Tibial nerve (tissue), 4 donors: Measurements from ENCODE around the gene MLPH. TPM values are rescaled to one million over a fixed set of nuclear protein-coding genes. Genes with fewer than 3 reads are reported as not detected.

Experiments
- DNase-seq, 2 donors: peaks; one replicate each; pipeline ENCODE4 v3.0.0-alpha.2; 2019; ENCODE audit warnings: low spot score in 2 of 2
- H3K27ac ChIP-seq, 4 donors: fragments of 200-600 bp; sonication (generic) in 3 of 4; one replicate each; pipeline ENCODE4 v1.5.1; 2017 to 2019; ENCODE audit warnings: mild to moderate bottlenecking in 1 of 4
- H3K27me3 ChIP-seq, 2 donors: fragments of 200-600 bp; sonication (generic) in 1 of 2; one replicate each; pipeline versions ENCODE4 v1.5.1 to v1.6.0; 2017 to 2019
- H3K36me3 ChIP-seq, 3 donors: fragments of 200-600 bp; sonication (generic); one replicate each; pipeline ENCODE4 v1.5.1; 2018 to 2019
- H3K4me1 ChIP-seq, 4 donors: fragments of 200-600 bp; sonication (generic) in 3 of 4; one replicate each; pipeline ENCODE4 v1.5.1; 2017 to 2019
- H3K4me3 ChIP-seq, 4 donors: fragments of 200-600 bp; sonication (generic) in 3 of 4; one replicate each; pipeline ENCODE4 v1.5.1; 2017 to 2019; ENCODE audit warnings: mild to moderate bottlenecking in 1 of 4, moderate library complexity in 1 of 4
- H3K9me3 ChIP-seq, 4 donors: fragments of 200-600 bp; sonication (generic) in 3 of 4; one replicate each; pipeline ENCODE4 v1.5.1; 2017 to 2019
- CTCF ChIP-seq, 5 experiments: fragments of 200-600 bp in 3 of 5; fragments of 450-650 bp in 2 of 5; sonication (generic) in 3 of 5; IDR thresholded peaks; one replicate each; pipeline ENCODE4 v1.5.1; 2016 to 2019; ENCODE audit warnings: antibody characterized with exemption in 5 of 5, mild to moderate bottlenecking in 3 of 5, moderate library complexity in 2 of 5
- EP300 ChIP-seq, 2 donors: sonication (generic); formaldehyde crosslinking; IDR thresholded peaks; one replicate each; pipeline ENCODE4 v1.6.1; 2017; ENCODE audit warnings: antibody characterized with exemption in 2 of 2, mild to moderate bottlenecking in 1 of 2
- POLR2A ChIP-seq, 2 donors: fragments of 450-650 bp; IDR thresholded peaks; one replicate each; pipeline ENCODE4 v1.6.1; 2017; ENCODE audit warnings: antibody characterized with exemption in 2 of 2, mild to moderate bottlenecking in 2 of 2, moderate library complexity in 2 of 2
- WGBS, 2 donors: methylation state at CpG; one replicate each; pipeline ENCODE4 v1.1.5; 2018; 5-methylcytosine and 5-hydroxymethylcytosine counted together
- total RNA-seq, 4 donors: library from RNA; depleted of rRNA; stranded (reverse); fragments of >200 nt; gene quantifications; one replicate each; pipeline ENCODE4 v1.1.0, GENCODE V29; 2016

Gene MLPH
- total RNA-seq, 4 donors from 2014 or later, result 41.4 to 108 (median 62.1) TPM

GRCh38 chr2:237563816-237564215, 76.8 kb downstream of the MLPH start:
- Histone ChIP-seq H3K4me3 (no peak overlapping the region), H3K27me3 (peaks cover 0 to 19% of the 10 kb centered on the region in 2 donors), H3K36me3 (no peaks in the 10 kb centered on the region), H3K9me3 (no peaks in the 10 kb centered on the region), H3K27ac (no peak overlapping the region), H3K4me1 (peaks cover 0 to 8% (median 0%) of the 10 kb centered on the region in 4 donors)
- 23 to 25% methylated on average over 13 to 14 of the region's 14 CpGs for WGBS, 2 donors
- no peak for TF ChIP-seq EP300 (IDR thresholded peaks at IDR 0.05)
- no peak for DNase-seq

DNA sequence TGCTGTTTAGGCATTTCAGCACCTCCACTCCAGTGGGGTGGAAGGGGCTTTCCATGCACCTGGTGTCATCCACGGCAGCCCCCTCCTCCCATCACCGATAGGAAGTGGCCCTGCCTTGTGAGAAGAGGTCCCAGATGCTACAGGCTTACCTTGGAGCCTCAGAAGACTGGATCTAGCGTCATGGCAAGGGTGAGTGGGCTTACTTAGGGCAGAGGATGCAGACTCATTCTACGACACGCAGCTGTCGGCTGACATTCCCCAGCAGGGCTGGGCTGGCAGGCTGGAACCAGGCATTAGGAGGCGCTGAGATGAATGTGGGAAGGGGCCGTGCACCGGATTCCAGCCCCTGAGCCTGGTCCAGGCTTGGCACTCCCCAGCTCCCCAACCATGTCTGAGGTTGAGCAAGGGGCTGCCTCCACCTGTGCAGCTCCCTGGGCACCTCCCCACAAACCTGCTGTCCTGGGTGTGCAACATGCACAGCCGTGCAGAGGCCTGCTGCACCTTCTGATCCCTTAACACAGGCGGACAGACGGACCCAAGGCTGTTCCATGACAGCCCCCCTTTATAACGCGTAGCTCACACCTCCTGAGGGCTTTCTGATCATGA, 77.6 kb downstream of the MLPH start:
- H3K27ac ChIP-seq, result no peak overlapping the region
- H3K9me3 ChIP-seq, result no peaks in the 10 kb centered on the region
- no peak for TF ChIP-seq POLR2A (IDR thresholded peaks at IDR 0.05)
- TF ChIP-seq EP300 (IDR thresholded peaks at IDR 0.05), result no peak
- no peak for TF ChIP-seq CTCF (IDR thresholded peaks at IDR 0.05)
- no peaks in the 10 kb centered on the region for H3K36me3 ChIP-seq
- H3K4me1 ChIP-seq, result no peaks in the 10 kb centered on the region
- WGBS, 2 donors, result 74 to 88% methylated on average over 6 to 14 of the region's 14 CpGs
- no peak overlapping the region for H3K4me3 ChIP-seq
- no peak for DNase-seq
- H3K27me3 ChIP-seq, result peaks cover 0 to 19% of the 10 kb centered on the region in 2 donors

DNA sequence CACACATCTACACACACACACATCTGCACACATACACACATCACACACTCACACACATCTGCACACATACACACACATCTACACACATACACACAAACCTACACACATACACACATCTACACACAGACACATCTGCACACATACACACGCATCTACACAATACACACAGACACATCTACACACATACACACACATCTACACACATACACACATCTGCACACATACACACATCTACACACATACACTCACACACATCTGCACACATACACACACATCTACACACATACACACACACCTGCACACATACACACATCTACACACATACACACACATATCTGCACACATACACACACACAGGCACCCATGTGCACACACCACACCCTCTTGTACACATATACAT, 78.9 kb downstream of the MLPH start:
- no peaks in the 10 kb centered on the region for H3K36me3 ChIP-seq
- no peak overlapping the region for H3K27ac ChIP-seq
- no peak for TF ChIP-seq CTCF (IDR thresholded peaks at IDR 0.05)
- TF ChIP-seq POLR2A (IDR thresholded peaks at IDR 0.05), result no peak
- TF ChIP-seq EP300 (IDR thresholded peaks at IDR 0.05), result no peak
- no peaks in the 10 kb centered on the region for H3K9me3 ChIP-seq
- no peaks in the 10 kb centered on the region for H3K4me1 ChIP-seq
- 91 to 100% methylated on average over 1 of the region's 1 CpG for WGBS, 2 donors
- no peak overlapping the region for H3K4me3 ChIP-seq
- no peak for DNase-seq
- peaks cover 0 to 19% of the 10 kb centered on the region in 2 donors for H3K27me3 ChIP-seq

GRCh38 chr2:237566401-237567235, 79.6 kb downstream of the MLPH start, which contains the start of gene PRLH:
TSS of gene PRLH (plus strand) at chr2:237566574. CDS start at chr2:237566574, 0 bp downstream.
- 65 to 67% methylated on average over 30 to 32 of the region's 32 CpGs for WGBS, 2 donors
- no peaks in the 10 kb centered on the region for H3K36me3 ChIP-seq

More at GRCh38 chr2:237566401-237567235, 79.6 kb downstream of the MLPH start, which contains the start of gene PRLH:
- Histone ChIP-seq H3K27ac (no peak within 1 kb of the TSS), H3K4me3 (no peak within 1 kb of the TSS), H3K4me1 (peaks cover 0 to under 1% (median 0%) of the 10 kb centered on the region in 4 donors), H3K27me3 (peaks cover 0 to 19% of the 10 kb centered on the region in 2 donors), H3K9me3 (no peaks in the 10 kb centered on the region)
- DNase-seq, result no peak
- TF ChIP-seq CTCF (IDR thresholded peaks at IDR 0.05) (no peak), EP300 (IDR thresholded peaks at IDR 0.05) (no peak)
